Measurements from ENCODE around the gene NCCRP1. TPM values are rescaled to one million over a fixed set of nuclear protein-coding genes. Genes with fewer than 3 reads are reported as not detected.

Gene NCCRP1
- total RNA-seq, 4 donors from 2014 or later, result 0.13 to 13.7 (median 2.3) TPM

DNA sequence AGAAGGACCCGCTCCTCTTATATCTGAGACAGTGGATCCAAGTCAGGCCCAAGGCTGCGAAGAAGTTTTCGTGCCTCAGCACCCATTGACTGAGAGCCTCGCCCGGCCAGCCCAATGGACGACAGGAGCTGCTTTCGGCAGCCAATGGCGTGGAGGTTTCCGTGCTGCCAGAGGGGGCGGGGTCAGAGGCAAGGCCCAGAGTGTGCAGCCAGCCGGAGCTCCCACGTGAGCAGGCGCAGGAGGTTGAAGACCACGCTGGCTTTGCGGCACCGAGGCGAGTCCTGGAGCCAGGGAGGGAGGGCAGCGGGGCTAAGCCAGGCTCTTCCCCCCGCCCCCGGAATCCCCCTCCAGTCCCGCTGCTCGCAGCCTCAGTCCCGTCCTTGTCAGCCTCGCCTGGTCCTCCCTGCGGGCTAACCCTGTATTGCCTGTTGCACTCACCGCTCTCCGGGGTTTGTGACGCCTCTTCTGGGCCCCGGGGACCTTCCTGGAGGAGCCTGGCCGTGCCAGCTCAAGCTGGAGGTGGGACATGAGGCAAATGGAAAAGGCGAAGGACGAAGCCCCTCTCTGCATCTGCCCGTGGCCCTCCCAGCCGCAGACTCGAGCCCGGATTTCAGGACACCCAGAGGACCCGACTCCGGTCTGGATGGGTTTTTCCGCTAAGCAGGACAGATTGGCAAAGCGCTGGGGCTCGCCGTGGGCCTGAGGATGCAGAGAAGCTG, 50.3 kb downstream of the NCCRP1 start:
- peaks cover 72% of the 10 kb centered on the region for H3K27me3 ChIP-seq
- H3K4me1 ChIP-seq, result peaks cover 0 to 15% (median 6%) of the 10 kb centered on the region in 3 donors
- TF ChIP-seq EP300 (IDR thresholded peaks at IDR 0.05), result no peak
- no peak for TF ChIP-seq POLR2AphosphoS5 (IDR thresholded peaks at IDR 0.05)
- TF ChIP-seq, protein P1, sequence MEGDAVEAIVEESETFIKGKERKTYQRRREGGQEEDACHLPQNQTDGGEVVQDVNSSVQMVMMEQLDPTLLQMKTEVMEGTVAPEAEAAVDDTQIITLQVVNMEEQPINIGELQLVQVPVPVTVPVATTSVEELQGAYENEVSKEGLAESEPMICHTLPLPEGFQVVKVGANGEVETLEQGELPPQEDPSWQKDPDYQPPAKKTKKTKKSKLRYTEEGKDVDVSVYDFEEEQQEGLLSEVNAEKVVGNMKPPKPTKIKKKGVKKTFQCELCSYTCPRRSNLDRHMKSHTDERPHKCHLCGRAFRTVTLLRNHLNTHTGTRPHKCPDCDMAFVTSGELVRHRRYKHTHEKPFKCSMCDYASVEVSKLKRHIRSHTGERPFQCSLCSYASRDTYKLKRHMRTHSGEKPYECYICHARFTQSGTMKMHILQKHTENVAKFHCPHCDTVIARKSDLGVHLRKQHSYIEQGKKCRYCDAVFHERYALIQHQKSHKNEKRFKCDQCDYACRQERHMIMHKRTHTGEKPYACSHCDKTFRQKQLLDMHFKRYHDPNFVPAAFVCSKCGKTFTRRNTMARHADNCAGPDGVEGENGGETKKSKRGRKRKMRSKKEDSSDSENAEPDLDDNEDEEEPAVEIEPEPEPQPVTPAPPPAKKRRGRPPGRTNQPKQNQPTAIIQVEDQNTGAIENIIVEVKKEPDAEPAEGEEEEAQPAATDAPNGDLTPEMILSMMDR (IDR thresholded peaks at IDR 0.05), result no peak
- TF ChIP-seq POLR2A (IDR thresholded peaks at IDR 0.05), result no peak
- H3K4me3 ChIP-seq, result peak overlapping the region in 1 of 2 donors; percentile 19
- no peak overlapping the region for H3K27ac ChIP-seq
- ATAC-seq, result no peak
- no peaks in the 10 kb centered on the region for H3K36me3 ChIP-seq
- no peaks in the 10 kb centered on the region for H3K9me3 ChIP-seq
- no CpG with 5 or more reads among the region's 42 CpGs for WGBS, 2 donors (ENCODE audit: low coverage in 1 of 2)

GRCh38 chr19:39247701-39248664, 51.2 kb downstream of the NCCRP1 start:
- no peak overlapping the region for H3K27ac ChIP-seq
- H3K9me3 ChIP-seq, result no peaks in the 10 kb centered on the region
- 20% methylated on average over 1 of the region's 92 CpGs; no CpG with 5 or more reads in 1 of the 2 donors for WGBS, 2 donors (ENCODE audit: low coverage in 1 of 2)
- peaks cover 71% of the 10 kb centered on the region for H3K27me3 ChIP-seq
- H3K4me1 ChIP-seq, result peaks cover 0 to 15% (median 6%) of the 10 kb centered on the region in 3 donors
- peak overlapping the region in 1 of 2 donors; percentile 19 for H3K4me3 ChIP-seq
- H3K36me3 ChIP-seq, result no peaks in the 10 kb centered on the region
- TF ChIP-seq, protein P1 (IDR thresholded peaks at IDR 0.05), result no peak
- no peak for TF ChIP-seq POLR2A (IDR thresholded peaks at IDR 0.05)
- ATAC-seq, result no peak

- Histone ChIP-seq H3K27me3 (peaks cover 62% of the 10 kb centered on the region), H3K4me3 (peak within 1 kb of the TSS in 1 of 2 donors; percentile 19), H3K36me3 (no peaks in the 10 kb centered on the region), H3K9me3 (no peaks in the 10 kb centered on the region), H3K27ac (no peak within 1 kb of the TSS), H3K4me1 (peaks cover 0 to 15% (median 6%) of the 10 kb centered on the region in 3 donors)
- TF ChIP-seq, protein P1 (IDR thresholded peaks at IDR 0.05), result no peak
- TF ChIP-seq POLR2A (IDR thresholded peaks at IDR 0.05) (no peak), POLR2AphosphoS5 (IDR thresholded peaks at IDR 0.05) (no peak), EP300 (IDR thresholded peaks at IDR 0.05) (no peak)
- WGBS, 2 donors (ENCODE audit: low coverage in 1 of 2), result 44% methylated on average over 7 of the region's 13 CpGs; no CpG with 5 or more reads in 1 of the 2 donors
- no peak for ATAC-seq
Measured at GRCh38 chr19:39248806-39249205, 52.0 kb downstream of the NCCRP1 start, which contains the start of gene IFNL4. IFNL4 (minus strand) TSS chr19:39248856.

- no peak for ATAC-seq
- H3K27me3 ChIP-seq, result peaks cover 66% of the 10 kb centered on the region
- H3K4me3 ChIP-seq, result no peak overlapping the region
- WGBS, 2 donors (ENCODE audit: low coverage in 1 of 2), result 33 to 74% methylated on average over 3 of the region's 5 CpGs
- H3K9me3 ChIP-seq, result no peaks in the 10 kb centered on the region
- TF ChIP-seq, protein P1 (IDR thresholded peaks at IDR 0.05), result no peak
- TF ChIP-seq EP300 (IDR thresholded peaks at IDR 0.05), result no peak
- no peak for TF ChIP-seq POLR2A (IDR thresholded peaks at IDR 0.05)
- no peak for TF ChIP-seq POLR2AphosphoS5 (IDR thresholded peaks at IDR 0.05)
- H3K36me3 ChIP-seq, result no peaks in the 10 kb centered on the region
- no peak overlapping the region for H3K27ac ChIP-seq
- H3K4me1 ChIP-seq, result peaks cover 0 to 15% (median 6%) of the 10 kb centered on the region in 3 donors
Measured at GRCh38 chr19:39251081-39251480, 54.3 kb downstream of the NCCRP1 start.

Other genes with a start within 250 kb of the NCCRP1 start
- gene FBXO17, start 221.2 kb upstream of the NCCRP1 start, total RNA-seq, result 10 to 100 TPM; 21.5 to 31.3 (median 27.8) TPM
- 1 to 10 TPM; 3.0 to 9.7 (median 3.8) TPM for gene FBXO27, start 164.4 kb upstream of the NCCRP1 start, total RNA-seq
- gene ACP7, start 112.6 kb upstream of the NCCRP1 start, total RNA-seq, result under 1 TPM in 1 of 4 donors, not detected in 3; 0.08 TPM
- gene PAK4, start 71.2 kb upstream of the NCCRP1 start, total RNA-seq, result 10 to 100 TPM in 1 of 4 donors, 1 to 10 TPM in 3; 6.1 to 16.3 (median 7.5) TPM
- gene SYCN, start 7.3 kb downstream of the NCCRP1 start, total RNA-seq, result not detected
- gene IFNL3, start 48.0 kb downstream of the NCCRP1 start, total RNA-seq, result not detected
- not detected for gene IFNL4, start 51.9 kb downstream of the NCCRP1 start, total RNA-seq
- not detected for gene IFNL2, start 71.4 kb downstream of the NCCRP1 start, total RNA-seq
- not detected for gene IFNL1, start 99.4 kb downstream of the NCCRP1 start, total RNA-seq
- 1 to 10 TPM in 2 of 4 donors, under 1 TPM in 2; 0.16 to 1.5 (median 1.1) TPM for gene LRFN1, start 123.9 kb downstream of the NCCRP1 start, total RNA-seq
- gene GMFG, start 139.1 kb downstream of the NCCRP1 start, total RNA-seq, result 10 to 100 TPM in 3 of 4 donors, 1 to 10 TPM in 1; 5.2 to 19.5 (median 14.8) TPM
- 100 to 1,000 TPM in 1 of 4 donors, 10 to 100 TPM in 3; 68.2 to 121 (median 92.8) TPM for gene SAMD4B, start 145.5 kb downstream of the NCCRP1 start, total RNA-seq
- 10 to 100 TPM; 32.8 to 48.0 (median 44.0) TPM for gene PAF1, start 194.1 kb downstream of the NCCRP1 start, total RNA-seq
- 10 to 100 TPM; 30.0 to 50.7 (median 36.4) TPM for gene MED29, start 194.4 kb downstream of the NCCRP1 start, total RNA-seq
- gene ZFP36, start 209.9 kb downstream of the NCCRP1 start, total RNA-seq, result 100 to 1,000 TPM in 3 of 4 donors, 10 to 100 TPM in 1; 78.6 to 276 (median 158) TPM
- 10 to 100 TPM; 19.5 to 35.3 (median 23.4) TPM for gene PLEKHG2, start 215.7 kb downstream of the NCCRP1 start, total RNA-seq
- gene RPS16, start 239.0 kb downstream of the NCCRP1 start, total RNA-seq, result 1,000 to 10,000 TPM; 1,023 to 1,769 (median 1,110) TPM
- 10 to 100 TPM; 71.5 to 99.1 (median 87.0) TPM for gene SUPT5H, start 248.6 kb downstream of the NCCRP1 start, total RNA-seq

All from gastroesophageal sphincter (tissue), 4 donors.